NCI-H2196 (cell line): ENCODE data around the gene CAPN10.

Experiments used
- DNase-seq: peaks from one replicate; lab custom pipeline; 2025; ENCODE audit not compliant: unreplicated experiment; lab: John Stamatoyannopoulos, UW

Gene CAPN10

GRCh38 chr2:240588006-240588655, 1.6 kb downstream of the CAPN10 start:
- no peak for DNase-seq

GRCh38 chr2:240588669-240589068, 2.1 kb downstream of the CAPN10 start:
- no peak for DNase-seq

- no peak for DNase-seq
These were observed 2.8 kb downstream of the CAPN10 start for GRCh38 chr2:240589375-240589774.

GRCh38 chr2:240589850-240590525, 3.5 kb downstream of the CAPN10 start:
- no peak for DNase-seq

GRCh38 chr2:240590681-240591111, 4.2 kb downstream of the CAPN10 start:
- no peak for DNase-seq

- DNase-seq: no peak
These were observed 4.7 kb downstream of the CAPN10 start for GRCh38 chr2:240591226-240591625.

- no peak for DNase-seq
These were observed 5.2 kb downstream of the CAPN10 start for GRCh38 chr2:240591784-240592183.

- no peak for DNase-seq
These were observed 6.6 kb downstream of the CAPN10 start for GRCh38 chr2:240593026-240593702.

- no peak for DNase-seq
These were observed 7.3 kb downstream of the CAPN10 start for GRCh38 chr2:240593703-240594451.

GRCh38 chr2:240594511-240595380, 8.2 kb downstream of the CAPN10 start:
- no peak for DNase-seq

- DNase-seq: peak; percentile 49
These were observed 9.0 kb downstream of the CAPN10 start for GRCh38 chr2:240595381-240596079.

- DNase-seq: no peak
These were observed 9.5 kb downstream of the CAPN10 start for GRCh38 chr2:240596080-240596460.

GRCh38 chr2:240596491-240596931, 10.0 kb downstream of the CAPN10 start:
- DNase-seq: peak; percentile 7

GRCh38 chr2:240597054-240597418, 10.5 kb downstream of the CAPN10 start:
- no peak for DNase-seq

GRCh38 chr2:240597419-240598181, 11.1 kb downstream of the CAPN10 start:
- DNase-seq: no peak

- DNase-seq: no peak
These were observed 11.9 kb downstream of the CAPN10 start for GRCh38 chr2:240598311-240598911.

- no peak for DNase-seq
These were observed 12.6 kb downstream of the CAPN10 start for GRCh38 chr2:240599141-240599583.

- no peak for DNase-seq
These were observed 14.0 kb downstream of the CAPN10 start for GRCh38 chr2:240600451-240600961.
